H1 (cell line): ENCODE measurements around the gene NHERF2. TPM values are rescaled to one million over a fixed set of nuclear protein-coding genes. Genes with fewer than 3 reads are reported as not detected.

Source experiments
- CTCF ChIA-PET: fragments of 300-600 bp; sonication (Branson Sonifier 250); formaldehyde crosslinking; loops from one replicate; lab custom pipeline; 2021; ENCODE audit not compliant: partially characterized antibody; lab: Charles Lee
- POLR2A ChIA-PET: fragments of 300-600 bp; sonication (Branson Sonifier 250); formaldehyde crosslinking; loops from one replicate; lab custom pipeline; 2021; ENCODE audit warnings: inconsistent platforms; ENCODE audit not compliant: partially characterized antibody; lab: Charles Lee
- DNase-seq, 2 experiments: peaks; one replicate each; pipeline versions ENCODE4 v3.0.0 to v3.0.0-alpha.2; 2010 to 2022; ENCODE audit warnings: low spot score in 2 of 2, low read depth in 1 of 2, mixed read lengths in 1 of 2
- FAIRE-seq: peaks from 2 replicates; lab custom pipeline; 2011; peaks lifted over from hg19 to GRCh38; lab: Jason Lieb, UNC
- H2AFZ ChIP-seq: 2 replicates; pipeline ENCODE4 v1.8.1; 2012; ENCODE audit warnings: low read length, inconsistent platforms
- H2AK5ac ChIP-seq: 2 replicates; pipeline ENCODE4 v1.6.1; 2013; ENCODE audit warnings: low read depth, low read length
- H2BK120ac ChIP-seq: replicated peaks from 2 replicates; pipeline ENCODE3; 2013; ENCODE audit warnings: low read depth, low read length, inconsistent platforms
- H2BK12ac ChIP-seq: 2 replicates; pipeline ENCODE4 v1.6.1; 2013; ENCODE audit warnings: low read depth, low read length
- H2BK15ac ChIP-seq: 2 replicates; pipeline ENCODE4 v1.6.1; 2013; ENCODE audit warnings: low read length
- H2BK20ac ChIP-seq: 2 replicates; pipeline ENCODE4 v1.6.1; 2013; ENCODE audit warnings: low read length
- H2BK5ac ChIP-seq: 2 replicates; pipeline ENCODE4 v1.6.1; 2013; ENCODE audit warnings: low read depth, low read length
- H3K14ac ChIP-seq: 2 replicates; pipeline ENCODE4 v1.6.1; 2013; ENCODE audit warnings: inconsistent platforms; ENCODE audit not compliant: insufficient read length
- H3K18ac ChIP-seq: 2 replicates; pipeline ENCODE4 v1.6.1; 2013; ENCODE audit warnings: low read length; ENCODE audit errors: extremely low read depth
- H3K23ac ChIP-seq: 2 replicates; pipeline ENCODE4 v1.6.1; 2013; ENCODE audit warnings: inconsistent platforms; ENCODE audit not compliant: insufficient read length
- H3K23me2 ChIP-seq: 2 replicates; pipeline ENCODE4 v1.6.1; 2013; ENCODE audit warnings: low read depth, low read length
- H3K27ac ChIP-seq: 2 replicates; pipeline ENCODE4 v1.6.1; 2011; ENCODE audit warnings: low read depth, low read length, inconsistent platforms
- H3K27me3 ChIP-seq, 4 experiments: replicated peaks in 1 of 4; 1 replicate in 1 of 4; 2 replicates in 3 of 4; pipeline versions ENCODE4 v1.6.1 to v1.8.1; 2011 to 2013; ENCODE audit warnings: low read length in 3 of 4, mild to moderate bottlenecking in 3 of 4, inconsistent platforms in 2 of 4, mixed read lengths in 2 of 4, moderate library complexity in 1 of 4; ENCODE audit not compliant: control insufficient read depth in 3 of 4, insufficient read depth in 3 of 4; ENCODE audit errors: extremely low read depth in 1 of 4
- H3K36me3 ChIP-seq, 4 experiments: 2 replicates each; pipeline versions ENCODE4 v1.6.1 to v1.8.1; 2011 to 2013; ENCODE audit warnings: mild to moderate bottlenecking in 4 of 4, low read length in 3 of 4, moderate library complexity in 2 of 4, control low read depth in 1 of 4, inconsistent platforms in 1 of 4; ENCODE audit not compliant: insufficient read depth in 4 of 4, control insufficient read depth in 2 of 4
- H3K4ac ChIP-seq: replicated peaks from 2 replicates; pipeline ENCODE3; 2013; ENCODE audit warnings: low read length, low read depth, mixed read lengths, inconsistent platforms; ENCODE audit not compliant: insufficient read length
- H3K4me1 ChIP-seq, 4 experiments: replicated peaks in 1 of 4; 1 replicate in 1 of 4; 2 replicates in 3 of 4; pipeline versions ENCODE4 v1.6.1 to v1.8.1; 2011 to 2013; ENCODE audit warnings: low read length in 3 of 4, inconsistent platforms in 2 of 4, mixed read lengths in 1 of 4; ENCODE audit not compliant: insufficient read depth in 4 of 4, control insufficient read depth in 3 of 4
- H3K4me2 ChIP-seq, 2 experiments: 2 replicates each; pipeline versions ENCODE4 v1.6.1 to v1.8.1; 2011 to 2013; ENCODE audit warnings: low read depth in 2 of 2, low read length in 2 of 2, control low read depth in 1 of 2, inconsistent platforms in 1 of 2, mild to moderate bottlenecking in 1 of 2; ENCODE audit not compliant: insufficient read depth in 1 of 2
- H3K4me3 ChIP-seq, 4 experiments: fragments of 200-600, 300-600 bp in 1 of 4; sonication (generic), shearing (Covaris generic), sonication (Bioruptor Twin) in 1 of 4; 2 replicates each; pipeline versions ENCODE4 v1.5.1 to v1.8.1; 2011 to 2016; ENCODE audit warnings: low read length in 4 of 4, low read depth in 3 of 4, control low read depth in 2 of 4, inconsistent platforms in 2 of 4, mild to moderate bottlenecking in 2 of 4, mixed read lengths in 1 of 4, moderate library complexity in 1 of 4; ENCODE audit not compliant: insufficient read depth in 2 of 4; ENCODE audit errors: extremely low read depth in 1 of 4
- H3K56ac ChIP-seq: replicated peaks from 2 replicates; pipeline ENCODE3; 2013; ENCODE audit warnings: low read depth, mild to moderate bottlenecking, mixed read lengths, low read length, inconsistent platforms; ENCODE audit not compliant: insufficient read length
- H3K79me1 ChIP-seq: 2 replicates; pipeline ENCODE4 v1.6.1; 2013; ENCODE audit warnings: low read depth, low read length, control low read depth
- H3K79me2 ChIP-seq, 2 experiments: 2 replicates each; pipeline versions ENCODE4 v1.6.1 to v1.8.1; 2012 to 2013; ENCODE audit warnings: low read length in 2 of 2, mild to moderate bottlenecking in 2 of 2, inconsistent platforms in 1 of 2; ENCODE audit not compliant: insufficient read depth in 2 of 2, control insufficient read depth in 1 of 2
- H3K9ac ChIP-seq, 4 experiments: replicated peaks in 1 of 4; 1 replicate in 1 of 4; 2 replicates in 3 of 4; pipeline versions ENCODE4 v1.6.1 to v1.8.1; 2011 to 2013; ENCODE audit warnings: low read depth in 3 of 4, low read length in 3 of 4, control low read depth in 2 of 4, mild to moderate bottlenecking in 2 of 4, moderate library complexity in 2 of 4, inconsistent platforms in 1 of 4; ENCODE audit errors: extremely low read depth in 1 of 4
- H3K9me3 ChIP-seq, 2 experiments: 2 replicates each; pipeline versions ENCODE4 v1.6.1 to v1.8.1; 2012 to 2013; ENCODE audit warnings: mild to moderate bottlenecking in 2 of 2, moderate library complexity in 2 of 2, control low read depth in 1 of 2, inconsistent platforms in 1 of 2, low read depth in 1 of 2, low read length in 1 of 2, mixed read lengths in 1 of 2; ENCODE audit not compliant: insufficient read depth in 2 of 2
- H4K20me1 ChIP-seq, 2 experiments: replicated peaks in 1 of 2; 2 replicates each; pipeline versions ENCODE3 to v1.8.1; 2011 to 2013; ENCODE audit warnings: inconsistent platforms in 2 of 2, low read length in 2 of 2, mild to moderate bottlenecking in 1 of 2; ENCODE audit not compliant: insufficient read depth in 2 of 2, control insufficient read depth in 1 of 2
- H4K5ac ChIP-seq: 2 replicates; pipeline ENCODE4 v1.6.1; 2013; ENCODE audit warnings: low read length, low read depth, mixed read lengths, inconsistent platforms; ENCODE audit not compliant: insufficient read length
- H4K8ac ChIP-seq: 2 replicates; pipeline ENCODE4 v1.8.0; 2013; ENCODE audit warnings: mild to moderate bottlenecking, moderate library complexity, low read length, inconsistent platforms; ENCODE audit not compliant: insufficient read depth; ENCODE audit errors: extremely low read depth
- H4K91ac ChIP-seq: replicated peaks from 2 replicates; pipeline ENCODE3; 2013; ENCODE audit warnings: low read length, mixed read lengths, inconsistent platforms; ENCODE audit not compliant: insufficient read length
- ATF3 ChIP-seq: IDR thresholded peaks from 2 replicates; pipeline ENCODE4 v1.6.1; 2011; ENCODE audit warnings: low read depth, mild to moderate bottlenecking, low read length; ENCODE audit not compliant: insufficient read depth
- CREB1 ChIP-seq: IDR thresholded peaks from 2 replicates; pipeline ENCODE4 v1.6.1; 2012; ENCODE audit warnings: inconsistent platforms
- EZH2 ChIP-seq: fragments of 200-600 bp; sonication (generic); IDR thresholded peaks from 2 replicates; pipeline ENCODE4 v1.7.1; 2012; ENCODE audit warnings: low read depth, mild to moderate bottlenecking, moderate library complexity, low read length, inconsistent platforms; ENCODE audit not compliant: severe bottlenecking
- FOSL1 ChIP-seq: IDR thresholded peaks from 2 replicates; pipeline ENCODE4 v1.6.1; 2011; ENCODE audit warnings: mild to moderate bottlenecking, low read depth, low read length, moderate library complexity; ENCODE audit not compliant: insufficient read depth
- POU5F1 ChIP-seq: IDR thresholded peaks from 2 replicates; pipeline ENCODE4 v1.6.1; 2011; ENCODE audit warnings: low read depth, mild to moderate bottlenecking, low read length, moderate library complexity
- SIRT6 ChIP-seq: IDR thresholded peaks from one replicate; pipeline ENCODE4 v1.7.1; 2012; ENCODE audit warnings: low read length, inconsistent platforms
- TAF1 ChIP-seq: IDR thresholded peaks from 2 replicates; pipeline ENCODE4 v1.6.1; 2011; ENCODE audit warnings: mild to moderate bottlenecking, low read depth, low read length
- ZNF274 ChIP-seq: IDR thresholded peaks from 2 replicates; pipeline ENCODE4 v1.7.0; 2012; ENCODE audit warnings: low read length, borderline replicate concordance; ENCODE audit errors: extremely low read depth
- WGBS, 2 experiments: shearing (Covaris generic) in 1 of 2; methylation state at CpG; one replicate each; pipeline versions ENCODE4 v1.1.6 to v1.1.7; 2013 to 2015; ENCODE audit warnings: low lambda C conversion rate in 2 of 2, mixed read lengths in 2 of 2, inconsistent platforms in 1 of 2, low coverage in 1 of 2, missing lambda C conversion rate in 1 of 2; ENCODE audit not compliant: insufficient replicate concordance in 2 of 2, insufficient coverage in 1 of 2, insufficient read length in 1 of 2; ENCODE audit errors: extremely low coverage in 1 of 2, missing lambda C conversion rate in 1 of 2; 5-methylcytosine and 5-hydroxymethylcytosine counted together
- polyA plus RNA-seq, 7 experiments: library from polyadenylated mRNA; depleted of rRNA in 3 of 7; stranded (reverse) in 5 of 7; unstranded in 2 of 7; fragments of >200 nt in 5 of 7; fragments of 200-250 nt in 2 of 7; gene quantifications; 1 replicate in 5 of 7; 2 replicates in 1 of 7; 4 replicates in 1 of 7; pipeline versions ENCODE4 v1.2.1 to v1.2.3, GENCODE V29; 2011 to 2013; ENCODE audit warnings: missing spikeins in 2 of 7, mixed read lengths in 2 of 7
- total RNA-seq: library from RNA; stranded (reverse); fragmentation: NEBNext Ultra II Directional; extraction: Animal tissue kit (Norgen Biotek cat#: 25700); gene quantifications from 2 replicates; pipeline ENCODE4 v1.2.1, GENCODE V29; 2021

NHERF2 gene
- total and polyA plus RNA-seq, 2 of the 8 experiments (the other 6 are each of a cell fraction or from before 2014, with no cell fraction given): 13.9 to 19.3 TPM

- no peak overlapping the region for H2BK5ac ChIP-seq
- peaks cover 0 to 11% of the 10 kb centered on the region in 2 experiments for H4K20me1 ChIP-seq
- no peak overlapping the region for H2BK120ac ChIP-seq
- H3K27me3 ChIP-seq: peaks cover 0 to 17% (median 15%) of the 10 kb centered on the region in 4 experiments; a peak in 5 of 7 replicates
- no peak overlapping the region for H2BK15ac ChIP-seq
- 96% methylated on average over 10 of the region's 11 CpGs; no CpG with 5 or more reads in 1 of the 2 experiments for WGBS, 2 experiments
- H3K23ac ChIP-seq: no peak overlapping the region
- H3K4me3 ChIP-seq: no peak overlapping the region
- POLR2A ChIA-PET: interaction anchor here (0.8 to 0.9 kb wide), 2 partner anchors 66 to 120 kb away, joined by 3 read pairs; partner anchors contain the start of gene RPS2
- H3K56ac ChIP-seq: no peak overlapping the region
- FAIRE-seq: no peak
- H4K5ac ChIP-seq: no peak overlapping the region
- H4K8ac ChIP-seq: no peak overlapping the region
- CTCF ChIA-PET: interaction anchor here (1.0 to 2.3 kb wide), 7 partner anchors 10 to 60 kb away, joined by 3 to 9 read pairs (median 5); partner anchors contain the start of genes NPW, NTHL1 and TSC2
- no peaks in the 10 kb centered on the region for H3K79me1 ChIP-seq
- H3K4ac ChIP-seq: no peak overlapping the region
- H2AFZ ChIP-seq: no peak overlapping the region
- no peak overlapping the region for H3K14ac ChIP-seq
- no peak overlapping the region for H4K91ac ChIP-seq
- H3K9ac ChIP-seq: no peak overlapping the region
- H3K18ac ChIP-seq: no peak overlapping the region
- TF ChIP-seq POU5F1 (no peak), SIRT6 (no peak), EZH2 (no peak), ATF3 (no peak), CREB1 (no peak), ZNF274 (no peak), TAF1 (no peak), FOSL1 (no peak)
- TF ChIP-seq, all 59 proteins: peak for 0
- H3K4me1 ChIP-seq: peaks cover 0 to 8% (median 5%) of the 10 kb centered on the region in 4 experiments; a peak in 5 of 7 replicates
- H2BK12ac ChIP-seq: no peak overlapping the region
- no peaks in the 10 kb centered on the region for H3K79me2 ChIP-seq
- no peak overlapping the region for H2BK20ac ChIP-seq
- no peaks in the 10 kb centered on the region for H3K9me3 ChIP-seq
- H3K23me2 ChIP-seq: peaks cover 7% of the 10 kb centered on the region; the same call in 1 of the 2 replicates
- DNase-seq: no peak
- no peaks in the 10 kb centered on the region for H3K36me3 ChIP-seq
- H3K27ac ChIP-seq: no peak overlapping the region
- no peak overlapping the region for H3K4me2 ChIP-seq
- H2AK5ac ChIP-seq: no peak overlapping the region
Measured at GRCh38 chr16:2031081-2031577, 4.4 kb downstream of the NHERF2 start.
